GDM1 (cell line): ENCODE measurements around the gene CHDH.

ENCODE experiments used
- DNase-seq: peaks from one replicate; lab custom pipeline; 2025; lab: John Stamatoyannopoulos, UW

CHDH gene

DNA sequence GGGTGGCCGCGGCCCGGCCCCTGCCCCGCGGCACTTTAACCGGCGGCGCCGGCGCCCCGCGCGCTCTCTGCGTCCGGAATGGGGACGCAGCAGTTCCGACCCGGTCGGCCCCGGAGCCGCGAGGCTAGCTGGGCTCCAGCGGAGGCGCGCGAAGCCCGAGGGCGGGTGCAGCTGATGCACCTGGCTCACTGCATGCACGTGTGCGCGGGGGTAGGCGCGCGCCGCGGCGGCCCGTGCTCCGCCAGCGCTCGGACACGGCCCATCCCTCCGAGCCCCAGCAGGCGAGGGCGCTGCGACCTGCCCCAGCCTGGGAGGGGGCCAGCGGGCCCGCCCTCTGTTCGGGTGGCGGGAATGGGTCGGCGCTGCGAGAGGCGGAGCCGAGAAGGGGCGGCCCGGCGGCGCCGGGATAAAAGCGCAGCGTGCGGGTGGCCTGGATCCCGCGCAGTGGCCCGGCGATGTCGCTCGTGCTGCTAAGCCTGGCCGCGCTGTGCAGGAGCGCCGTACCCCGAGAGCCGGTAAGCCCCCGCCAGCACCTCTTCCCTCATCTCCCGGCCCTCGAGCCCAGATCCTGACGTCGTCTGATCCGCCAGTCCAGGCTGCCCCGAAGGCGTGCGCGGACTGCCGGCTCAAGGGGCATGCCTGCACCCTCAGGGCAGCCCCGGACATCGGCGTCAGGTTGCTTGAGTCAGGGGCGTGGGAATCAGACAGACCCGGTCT, at the start of gene CHDH, which contains the start of gene IL17RB:
Gene CHDH (minus strand): TSS at position 286 of the 717 bp plus-strand sequence. CDS start 22,411 bp downstream, outside the sequence.
Gene IL17RB (plus strand): TSS at position 435 of the 717 bp plus-strand sequence. CDS start 21 bp downstream, at position 456.
- DNase-seq: no peak

GRCh38 chr3:53892286-53892637, 46.0 kb upstream of the CHDH start:
- DNase-seq: no peak

GRCh38 chr3:53891497-53892285, 45.5 kb upstream of the CHDH start, which contains the start of gene SELENOK:
SELENOK (minus strand) TSS chr3:53891859.
- peak; percentile 98 for DNase-seq

DNA sequence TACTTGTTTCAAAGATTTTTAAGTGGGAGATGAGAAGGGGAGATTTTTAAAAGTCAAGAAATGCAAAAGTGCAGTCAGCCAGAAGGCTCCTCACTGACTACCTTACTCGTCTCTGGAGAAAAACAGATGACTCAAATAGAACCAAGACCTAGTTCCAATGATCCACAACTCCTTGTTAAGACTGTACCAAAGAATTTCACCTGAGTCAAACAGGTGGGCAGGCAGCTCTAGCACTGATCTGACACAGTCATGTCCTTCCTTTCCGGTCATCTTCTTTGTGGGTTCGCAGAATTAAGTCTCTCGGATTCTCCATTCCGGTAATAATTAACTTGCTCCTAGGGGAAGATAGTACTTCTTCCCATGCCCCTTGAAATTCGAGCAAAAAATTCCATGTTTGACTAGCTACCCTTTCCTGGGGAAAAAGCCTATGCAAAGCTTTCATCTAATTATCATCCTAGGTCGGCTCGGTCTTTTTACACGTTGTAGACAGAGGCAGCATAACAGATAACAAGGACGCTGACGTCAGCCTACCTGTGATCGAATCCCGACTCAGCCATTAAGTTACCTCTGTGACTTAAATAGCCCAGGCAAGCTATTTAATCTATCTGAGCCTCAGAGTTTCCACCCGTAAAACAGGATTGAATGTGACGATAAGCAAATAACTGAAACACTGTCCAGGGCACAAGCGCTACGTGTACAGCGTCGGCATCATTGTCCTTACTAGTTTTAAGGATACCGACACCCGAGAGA, 44.7 kb upstream of the CHDH start:
- peak; percentile 3 for DNase-seq

- DNase-seq: no peak
Observed at GRCh38 chr3:53888232-53888631, 42.0 kb upstream of the CHDH start.

DNA sequence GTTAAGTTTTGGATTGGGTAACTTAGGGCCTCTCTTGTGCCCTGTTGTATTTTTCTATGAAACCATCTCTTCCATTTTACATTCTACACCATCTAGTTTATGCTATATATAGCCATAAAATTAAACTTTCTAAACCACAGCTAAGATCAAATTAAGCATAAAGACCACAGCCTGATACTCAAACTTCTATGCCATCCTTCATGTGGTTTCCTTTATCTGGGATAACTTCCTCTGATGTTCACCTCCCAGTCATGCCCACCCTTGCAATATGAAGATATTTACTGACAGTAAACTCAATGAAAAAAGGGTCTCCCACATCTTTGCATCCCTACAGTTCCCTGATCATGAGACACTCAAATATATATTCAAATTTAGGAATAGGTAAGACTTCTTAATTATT, 41.2 kb upstream of the CHDH start:
- DNase-seq: no peak

DNA sequence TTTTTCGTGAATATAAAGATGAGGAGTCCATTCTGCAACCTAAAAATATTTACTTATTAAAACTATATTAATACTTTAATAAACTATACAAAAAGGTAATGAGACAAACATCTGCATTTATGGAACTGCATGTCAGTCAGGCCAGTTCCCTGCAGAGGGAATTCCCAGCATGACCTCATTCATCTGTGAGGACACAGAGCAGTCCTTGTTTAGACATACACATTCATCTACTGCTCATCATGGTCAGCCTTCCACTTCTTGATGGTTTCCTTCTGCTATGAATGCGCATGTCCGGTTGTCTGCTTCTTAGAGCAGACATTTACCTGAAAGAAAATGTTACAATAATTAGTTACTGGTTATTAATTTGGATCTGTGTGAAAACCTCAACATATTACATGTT, 39.0 kb upstream of the CHDH start:
- no peak for DNase-seq

GRCh38 chr3:53884623-53885022, 38.4 kb upstream of the CHDH start:
- DNase-seq: no peak

GRCh38 chr3:53883008-53883407, 36.8 kb upstream of the CHDH start:
- no peak for DNase-seq

DNA sequence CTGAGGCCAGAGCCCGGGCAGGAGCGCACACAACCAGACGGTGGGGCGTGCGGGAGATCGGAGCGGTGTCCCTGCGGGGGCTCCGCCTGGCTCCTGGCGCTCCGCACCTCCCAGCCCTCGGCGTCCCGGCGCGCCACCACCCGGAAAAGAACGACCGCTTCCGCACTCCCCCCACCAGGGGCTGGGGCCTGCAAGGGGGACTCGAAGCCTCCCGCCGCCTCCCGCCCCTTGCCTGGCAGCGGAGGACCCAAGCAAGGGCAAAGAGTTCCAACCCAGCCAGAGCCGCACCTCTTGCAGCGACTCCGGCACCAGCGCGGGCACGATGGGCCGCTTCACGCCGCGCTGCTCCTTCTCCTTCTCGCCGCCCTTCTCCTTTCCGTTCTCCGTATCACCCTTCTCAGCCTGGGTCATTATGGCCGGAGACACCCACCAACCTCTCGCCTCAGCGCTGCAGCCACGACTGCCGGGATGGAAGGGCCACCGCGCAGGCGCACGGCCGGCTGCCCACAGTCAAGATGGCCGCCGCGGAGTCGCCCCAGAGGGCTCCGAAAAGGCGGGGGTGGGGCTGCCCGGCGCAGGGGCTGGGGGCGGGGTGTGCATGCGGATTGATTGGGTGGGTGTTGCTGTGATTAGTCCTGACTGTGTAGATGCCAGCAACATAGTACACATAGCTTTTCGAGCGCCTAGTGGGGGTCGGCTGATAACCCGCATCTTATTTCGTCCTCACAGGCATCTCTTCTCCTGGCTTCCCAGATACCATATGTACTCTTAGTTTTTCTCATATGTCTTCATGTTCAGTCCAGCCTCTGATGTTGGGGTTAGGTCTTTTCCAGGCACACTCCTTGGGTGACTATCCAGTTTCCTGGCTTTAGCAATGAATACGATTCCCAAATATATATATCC, 35.7 kb upstream of the CHDH start, which contains the start of gene ACTR8:
Gene ACTR8 (minus strand): TSS at position 462 of the 903 bp plus-strand sequence. CDS start 51 bp downstream, at position 411.
- peak; percentile 82 for DNase-seq

DNA sequence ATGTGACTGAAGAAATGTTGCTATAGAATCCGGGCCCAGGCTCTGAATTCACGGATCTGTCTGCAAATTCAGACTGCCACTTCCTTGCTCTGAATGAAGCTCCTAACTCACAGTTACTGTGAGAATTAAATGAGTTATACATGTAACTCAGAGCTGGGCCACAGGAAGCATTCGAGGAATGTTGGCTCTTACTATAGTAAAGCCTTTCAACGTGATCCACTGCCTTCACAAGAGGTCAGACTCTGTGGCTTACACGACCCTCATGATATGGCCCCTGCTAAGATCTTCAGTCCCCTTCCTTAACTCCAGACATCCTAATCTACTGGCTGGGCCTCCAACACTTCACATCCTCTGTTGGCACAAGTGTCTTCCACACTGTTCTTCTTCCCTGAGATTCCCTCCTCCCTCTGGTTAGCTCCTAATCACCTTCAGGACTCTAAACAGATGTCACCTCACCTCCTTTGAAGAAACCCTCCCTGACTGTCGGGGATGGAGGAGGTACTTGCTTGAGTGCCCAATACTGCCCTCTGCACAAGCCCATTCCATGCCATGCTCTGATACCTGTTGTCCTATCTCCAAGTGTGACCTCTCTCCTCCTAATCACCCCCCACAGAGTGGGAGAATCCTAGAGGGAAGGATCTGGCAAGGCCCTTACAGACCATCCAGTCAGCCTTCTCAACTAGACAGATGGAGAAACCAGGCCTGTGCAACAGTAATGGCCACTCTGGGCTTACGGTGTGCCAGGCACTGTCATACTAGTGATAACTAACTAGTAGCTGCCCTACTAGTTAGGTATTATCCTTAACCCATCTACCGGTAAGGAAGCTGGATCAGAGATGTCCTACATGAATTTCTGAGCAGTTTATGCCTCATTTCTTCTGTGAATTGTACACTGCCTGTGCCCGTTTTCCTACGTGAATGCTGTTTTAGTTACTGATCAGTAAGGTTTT, 34.5 kb upstream of the CHDH start:
- no peak for DNase-seq

GRCh38 chr3:53865732-53866499, 19.7 kb upstream of the CHDH start:
- DNase-seq: no peak

GRCh38 chr3:53863145-53863544, 16.9 kb upstream of the CHDH start:
- DNase-seq: no peak

DNA sequence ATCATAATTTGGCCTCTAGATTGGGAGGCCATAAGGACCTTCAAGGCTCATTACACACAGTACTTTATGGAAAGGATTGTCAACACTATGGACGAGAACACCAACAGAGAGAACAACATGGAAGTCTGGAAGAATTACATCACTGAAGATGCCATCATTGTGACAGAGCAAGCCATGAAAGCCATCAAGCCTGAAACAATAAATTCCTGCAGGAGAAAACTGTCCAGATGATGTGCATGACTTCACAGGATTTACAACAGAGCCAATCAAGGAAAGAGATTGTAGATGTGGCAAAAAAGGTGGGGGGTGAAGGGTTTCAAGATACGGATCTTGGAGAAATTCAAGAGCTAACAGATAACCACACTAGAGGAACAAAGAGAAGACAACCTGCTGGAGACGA, 16.0 kb upstream of the CHDH start:
- no peak for DNase-seq

DNA sequence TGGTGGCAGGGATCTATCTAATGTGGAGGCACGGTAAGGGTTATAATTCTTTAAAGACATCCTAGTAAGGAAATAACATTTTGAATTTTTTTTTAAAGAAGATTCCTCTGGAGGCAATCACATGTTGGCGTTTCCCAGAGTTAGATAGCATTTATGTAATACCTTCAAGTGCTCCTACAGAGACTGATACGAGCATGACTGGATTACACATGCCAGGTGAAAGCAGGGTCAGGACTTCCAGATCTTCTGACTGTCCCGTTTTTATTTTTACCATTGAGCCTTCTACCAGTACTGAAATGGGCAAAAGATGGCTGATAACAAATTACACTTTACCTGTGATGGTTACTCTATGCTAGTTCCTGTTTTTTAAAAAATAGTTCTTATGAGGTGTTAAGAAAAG, 14.0 kb upstream of the CHDH start:
- DNase-seq: no peak

- no peak for DNase-seq
Observed at GRCh38 chr3:53859178-53859577, 13.0 kb upstream of the CHDH start.

- DNase-seq: no peak
Observed at GRCh38 chr3:53858096-53858741, 12.0 kb upstream of the CHDH start.

- DNase-seq: no peak
Observed at GRCh38 chr3:53856964-53857363, 10.7 kb upstream of the CHDH start.

DNA sequence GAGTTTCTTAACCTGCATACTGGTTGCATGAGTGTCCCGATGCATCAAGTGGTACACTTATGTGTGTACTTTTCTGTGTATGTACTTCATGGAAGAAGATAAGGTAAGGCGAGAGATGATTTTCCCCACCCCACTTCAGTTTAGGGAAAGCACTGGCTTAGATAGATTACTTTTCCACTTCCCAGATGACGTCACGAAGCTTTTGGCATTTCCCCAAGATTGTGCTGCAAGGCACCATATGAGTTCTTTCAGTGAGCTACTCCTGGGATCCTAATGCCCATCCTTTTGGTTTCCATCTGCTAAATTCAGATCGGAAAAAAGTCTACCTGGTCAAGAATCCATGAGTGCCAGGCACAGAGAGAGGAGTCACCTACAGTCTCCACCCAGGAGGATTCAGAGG, 4.7 kb upstream of the CHDH start:
- no peak for DNase-seq
